A549 (cell line): ENCODE data around the gene CFAP77. TPM values are rescaled to one million over a fixed set of nuclear protein-coding genes. Genes with fewer than 3 reads are reported as not detected.

ENCODE experiments used
- ATAC-seq, 2 experiments: fragments of 200-7000 bp in 1 of 2; fragments of >200 bp in 1 of 2; cut with Nextera tagmentation in 1 of 2; cut with Tn5 transposase in 1 of 2; 3 replicates each; pipeline versions ENCODE4 v1.8.0 to v1.9.1; 2018 to 2020; ENCODE audit warnings: mild to moderate bottlenecking in 1 of 2, moderate library complexity in 1 of 2
- CTCF ChIA-PET: fragments of 300-600 bp; sonication (Branson Sonifier 250); formaldehyde crosslinking; extraction: SDS; loops from one replicate; lab custom pipeline; 2021; ENCODE audit warnings: antibody characterized with exemption, inconsistent platforms; lab: Yijun Ruan, JAX
- POLR2A ChIA-PET: fragments of 350-600 bp; formaldehyde crosslinking; extraction: SDS; loops from one replicate; lab custom pipeline; 2021; ENCODE audit warnings: antibody characterized with exemption, inconsistent platforms; lab: Yijun Ruan, JAX
- DNase-seq, 2 experiments: peaks; one replicate each; pipeline versions ENCODE4 v3.0.0 to v3.0.0-alpha.2; 2011 to 2016; ENCODE audit warnings: low read depth in 1 of 2, low spot score in 1 of 2
- FAIRE-seq: peaks from 2 replicates; lab custom pipeline; 2011; peaks lifted over from hg19 to GRCh38; lab: Jason Lieb, UNC
- H3K27ac ChIP-seq, 2 experiments: fragments of >200 bp; sonication (Bioruptor Twin); formaldehyde crosslinking; 3 replicates each; pipeline ENCODE4 v1.5.1; 2016 to 2017
- H3K4me1 ChIP-seq: fragments of >200 bp; sonication (Bioruptor Twin); formaldehyde crosslinking; 3 replicates; pipeline ENCODE4 v1.6.1; 2016
- H3K4me2 ChIP-seq: fragments of >200 bp; sonication (Bioruptor Twin); formaldehyde crosslinking; 3 replicates; pipeline ENCODE4 v1.6.1; 2016
- H3K4me3 ChIP-seq: fragments of >200 bp; sonication (Bioruptor Twin); formaldehyde crosslinking; 3 replicates; pipeline ENCODE4 v1.5.1; 2016
- H3K9me3 ChIP-seq: fragments of >200 bp; sonication (Bioruptor Twin); formaldehyde crosslinking; 3 replicates; pipeline ENCODE4 v1.6.1; 2016
- ATOH8 ChIP-seq: fragments of 250-450 bp; sonication (Bioruptor Pico); IDR thresholded peaks from 2 replicates; pipeline ENCODE4 v1.5.0; 2020; ENCODE audit warnings: low read depth, mild to moderate bottlenecking, moderate library complexity
- BHLHE40 ChIP-seq: IDR thresholded peaks from 2 replicates; pipeline ENCODE4 v1.6.1; 2012; ENCODE audit warnings: low read depth, low read length, inconsistent platforms
- CBX2 ChIP-seq: fragments of 200-600 bp; sonication (generic); IDR thresholded peaks from 2 replicates; pipeline ENCODE4 v1.6.1; 2016; ENCODE audit warnings: low read depth, mild to moderate bottlenecking, borderline replicate concordance
- CBX8 ChIP-seq: fragments of 200-600 bp; sonication (generic); IDR thresholded peaks from 2 replicates; pipeline ENCODE4 v1.6.1; 2016
- CTCF ChIP-seq: fragments of >200 bp; sonication (Bioruptor Twin); formaldehyde crosslinking; IDR thresholded peaks from 3 replicates; pipeline ENCODE4 v1.5.1; 2016
- EHF ChIP-seq: fragments of 250-450 bp; sonication (Bioruptor Pico); IDR thresholded peaks from 2 replicates; pipeline ENCODE4 v1.5.0; 2020; ENCODE audit warnings: mild to moderate bottlenecking
- EHMT2 ChIP-seq: fragments of 200-600 bp; sonication (generic); IDR thresholded peaks from 2 replicates; pipeline ENCODE4 v1.6.1; 2016; ENCODE audit warnings: antibody characterized with exemption, low read depth, mild to moderate bottlenecking, moderate library complexity
- EP300 ChIP-seq, 2 experiments: fragments of >200 bp; sonication (Bioruptor Twin); formaldehyde crosslinking; IDR thresholded peaks; 2 replicates in 1 of 2; 3 replicates in 1 of 2; pipeline ENCODE4 v1.6.1; 2016 to 2017
- ESRRA ChIP-seq: fragments of 150-350 bp; IDR thresholded peaks from 2 replicates; pipeline ENCODE4 v1.6.1; 2014; ENCODE audit warnings: mild to moderate bottlenecking, low read length, borderline replicate concordance
- FOSB ChIP-seq: fragments of 250-450 bp; sonication (Bioruptor Pico); IDR thresholded peaks from 2 replicates; pipeline ENCODE4 v1.5.0; 2020; ENCODE audit warnings: mild to moderate bottlenecking, moderate library complexity
- MYC ChIP-seq: IDR thresholded peaks from 2 replicates; pipeline ENCODE4 v1.6.1; 2012; ENCODE audit warnings: mild to moderate bottlenecking, inconsistent platforms, low read length, improper control_type of control experiment, borderline replicate concordance
- NR3C1 ChIP-seq: fragments of >200 bp; sonication (Bioruptor Twin); formaldehyde crosslinking; IDR thresholded peaks from 3 replicates; pipeline ENCODE4 v1.6.1; 2017
- RARB ChIP-seq: fragments of 250-450 bp; sonication (Bioruptor Pico); IDR thresholded peaks from 2 replicates; pipeline ENCODE4 v1.8.0; 2021; ENCODE audit warnings: mild to moderate bottlenecking, moderate library complexity
- RCOR1 ChIP-seq: fragments of 150-350 bp; IDR thresholded peaks from 2 replicates; pipeline ENCODE4 v1.6.1; 2014; ENCODE audit warnings: antibody characterized with exemption, low read length, low read depth
- RNF2 ChIP-seq: fragments of 200-600 bp; sonication (generic); IDR thresholded peaks from 2 replicates; pipeline ENCODE4 v1.6.1; 2016; ENCODE audit warnings: low read depth, mild to moderate bottlenecking, antibody characterized with exemption, moderate library complexity, borderline replicate concordance
- SMC3 ChIP-seq: fragments of >200 bp; sonication (Bioruptor Twin); formaldehyde crosslinking; IDR thresholded peaks from 3 replicates; pipeline ENCODE4 v1.6.1; 2018; ENCODE audit warnings: inconsistent platforms
- TP53 ChIP-seq: fragments of 250-450 bp; sonication (Bioruptor Pico); IDR thresholded peaks from 2 replicates; pipeline ENCODE4 v1.5.0; 2021; ENCODE audit warnings: mild to moderate bottlenecking, moderate library complexity
- ZNF302 ChIP-seq: fragments of 250-450 bp; sonication (Bioruptor Pico); IDR thresholded peaks from 2 replicates; pipeline ENCODE4 v1.9.0; 2021; ENCODE audit warnings: inconsistent platforms, mild to moderate bottlenecking, moderate library complexity
- WGBS: methylation state at CpG from one replicate; pipeline ENCODE4 v1.1.6; 2017; ENCODE audit errors: missing lambda C conversion rate; 5-methylcytosine and 5-hydroxymethylcytosine counted together
- polyA plus RNA-seq, 4 experiments: library from polyadenylated mRNA; depleted of rRNA in 3 of 4; stranded (reverse); fragments of >200 nt; fragmentation: RNase III in 1 of 4; extraction: RNeasy Plus Mini Kit Qiagen cat#74134 plus additional on column Dnase treatment in 1 of 4; gene quantifications; 2 replicates in 3 of 4; 3 replicates in 1 of 4; pipeline ENCODE4 v1.2.3, GENCODE V29; 2011 to 2017
- TF ChIP-seq, protein P1 (sequence below): IDR thresholded peaks from 2 replicates; pipeline ENCODE4 v1.6.1; 2012; ENCODE audit warnings: low read depth, borderline replicate concordance

The CFAP77 gene
- polyA plus RNA-seq, 2 of the 4 experiments (the other 2 are of a cell fraction): 0.05 TPM; not detected in 1

DNA sequence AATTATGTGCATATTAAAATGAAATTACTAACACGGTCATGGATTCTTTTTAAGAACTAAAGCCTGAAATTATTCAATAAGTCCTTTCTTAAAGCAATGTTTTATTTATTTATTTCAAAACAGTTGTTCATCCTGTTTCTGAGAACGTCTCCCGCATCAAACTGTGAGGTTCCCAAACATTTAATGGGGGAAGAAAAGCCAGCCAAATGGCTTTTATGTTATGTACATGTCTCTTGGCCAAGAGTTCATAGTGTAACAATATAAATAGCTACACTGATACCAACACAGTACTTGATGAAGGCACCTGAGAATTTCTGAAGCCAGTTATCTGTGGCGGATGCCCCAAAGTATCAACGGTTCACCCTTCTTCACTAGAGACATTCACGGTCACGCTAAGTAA, 19.0 kb upstream of the CFAP77 start:
- Histone ChIP-seq H3K4me1 (no peaks in the 10 kb centered on the region), H3K9me3 (no peaks in the 10 kb centered on the region), H3K27ac (no peak overlapping the region), H3K4me2 (no peak overlapping the region), H3K4me3 (no peak overlapping the region)
- TF ChIP-seq ZNF302: no peak
- TF ChIP-seq RCOR1: no peak
- TF ChIP-seq FOSB (CRISPR knock-in tag): no peak
- no peak for TF ChIP-seq TP53 (CRISPR knock-in tag)
- no peak for TF ChIP-seq ESRRA
- TF ChIP-seq RARB (CRISPR knock-in tag): no peak
- no peak for TF ChIP-seq CBX2
- CTCF ChIA-PET: no interaction called here
- DNase-seq: no peak
- POLR2A ChIA-PET: no interaction called here
- WGBS: 78% methylated on average over 7 of the region's 7 CpGs
- FAIRE-seq: no peak
- no peak for ATAC-seq

DNA sequence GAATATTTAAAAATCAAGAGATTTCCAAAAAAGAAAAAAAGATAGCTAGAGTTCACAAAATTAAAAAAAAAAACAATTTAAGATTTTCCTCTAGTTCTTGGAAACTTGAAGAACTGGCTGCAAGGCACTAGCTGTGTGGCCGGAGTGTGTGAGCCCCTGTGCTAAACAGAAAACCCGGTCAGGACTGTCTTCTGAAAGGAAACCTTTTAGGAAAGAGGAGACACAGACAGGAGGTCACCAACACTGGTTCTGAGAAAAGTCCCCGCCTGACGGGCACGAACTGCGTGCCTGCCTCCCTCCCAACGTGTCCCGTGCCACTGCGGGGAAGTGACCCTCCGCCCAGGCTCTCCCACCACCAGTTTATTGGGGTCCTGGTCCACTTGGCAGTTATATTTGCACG, 18.6 kb upstream of the CFAP77 start:
- H3K4me1 ChIP-seq: no peaks in the 10 kb centered on the region
- TF ChIP-seq SMC3: no peak
- TF ChIP-seq ESRRA: no peak
- no peak for TF ChIP-seq MYC
- no peak for TF ChIP-seq RNF2
- DNase-seq (no peak), ATAC-seq (no peak), FAIRE-seq (no peak)
- WGBS: 88% methylated on average over 11 of the region's 11 CpGs
- no peaks in the 10 kb centered on the region for H3K9me3 ChIP-seq
- no peak overlapping the region for H3K4me2 ChIP-seq
- ChIA-PET CTCF (interaction anchor here (0.7 to 1.1 kb wide), 2 partner anchors 20 to 515 kb away, joined by 3 read pairs; no protein-coding TSS in a partner anchor), POLR2A (no interaction called here)
- H3K4me3 ChIP-seq: no peak overlapping the region
- H3K27ac ChIP-seq: no peak overlapping the region

GRCh38 chr9:132395560-132395959, 14.5 kb upstream of the CFAP77 start:
- no peak for ATAC-seq
- 94% methylated on average over 11 of the region's 11 CpGs for WGBS
- ChIA-PET CTCF (interaction anchor here (1.3 kb wide), 1 partner anchor 112 kb away, joined by 4 read pairs; no protein-coding TSS in a partner anchor), POLR2A (interaction anchor here (1.8 kb wide), 1 partner anchor 41 kb away, joined by 4 read pairs; the partner anchor contains the start of gene SETX)
- H3K9me3 ChIP-seq: no peaks in the 10 kb centered on the region
- H3K4me2 ChIP-seq: no peak overlapping the region
- no peak overlapping the region for H3K27ac ChIP-seq
- TF ChIP-seq EP300 (IDR thresholded peaks at IDR 0.05): no peak
- no peak for TF ChIP-seq RARB (CRISPR knock-in tag)
- no peak for TF ChIP-seq SMC3
- no peak for TF ChIP-seq CTCF
- no peak for TF ChIP-seq EHF (CRISPR knock-in tag)
- TF ChIP-seq BHLHE40: no peak
- TF ChIP-seq, protein P1, sequence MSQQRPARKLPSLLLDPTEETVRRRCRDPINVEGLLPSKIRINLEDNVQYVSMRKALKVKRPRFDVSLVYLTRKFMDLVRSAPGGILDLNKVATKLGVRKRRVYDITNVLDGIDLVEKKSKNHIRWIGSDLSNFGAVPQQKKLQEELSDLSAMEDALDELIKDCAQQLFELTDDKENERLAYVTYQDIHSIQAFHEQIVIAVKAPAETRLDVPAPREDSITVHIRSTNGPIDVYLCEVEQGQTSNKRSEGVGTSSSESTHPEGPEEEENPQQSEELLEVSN: no peak
- TF ChIP-seq NR3C1: no peak
- no peak for TF ChIP-seq EHMT2
- no peak for TF ChIP-seq ZNF302
- no peak for TF ChIP-seq ATOH8 (CRISPR knock-in tag)
- no peak for TF ChIP-seq ESRRA
- TF ChIP-seq CBX8: no peak
- no peaks in the 10 kb centered on the region for H3K4me1 ChIP-seq
- no peak for FAIRE-seq
- no peak overlapping the region for H3K4me3 ChIP-seq
- DNase-seq: no peak
